Heart left ventricle (tissue), 16 donors: ENCODE measurements around the gene ATF7. TPM values are rescaled to one million over a fixed set of nuclear protein-coding genes. Genes with fewer than 3 reads are reported as not detected.

Experiments used
- ATAC-seq, 4 donors: fragments of 200-7000 bp; cut with Tn5 transposase; one replicate each; pipeline ENCODE4 v1.9.1; 2020 to 2022; ENCODE audit warnings: moderate library complexity in 4 of 4, mild to moderate bottlenecking in 3 of 4, moderate number of reproducible peaks in 1 of 4
- DNase-seq, 5 donors: peaks; one replicate each; pipeline ENCODE4 v3.0.0-alpha.2; 2020
- H3K27ac ChIP-seq, 12 donors: fragments of 200-600 bp; sonication (generic) in 4 of 12; one replicate each; pipeline versions ENCODE4 v1.5.0 to v1.8.0; 2016 to 2022; ENCODE audit warnings: mild to moderate bottlenecking in 2 of 12
- H3K27me3 ChIP-seq, 9 donors: fragments of 200-600 bp; sonication (generic) in 2 of 9; one replicate each; pipeline versions ENCODE4 v1.5.1 to v1.8.0; 2016 to 2022; ENCODE audit warnings: mild to moderate bottlenecking in 3 of 9
- H3K36me3 ChIP-seq, 9 donors: fragments of 200-600 bp; sonication (generic) in 2 of 9; one replicate each; pipeline versions ENCODE4 v1.5.0 to v1.8.0; 2018 to 2022; ENCODE audit warnings: mild to moderate bottlenecking in 2 of 9
- H3K4me1 ChIP-seq, 12 donors: fragments of 200-600 bp; sonication (generic) in 4 of 12; one replicate each; pipeline versions ENCODE4 v1.5.0 to v1.8.0; 2016 to 2022; ENCODE audit warnings: mild to moderate bottlenecking in 3 of 12
- H3K4me3 ChIP-seq, 12 donors: fragments of 200-600 bp; sonication (generic) in 4 of 12; one replicate each; pipeline versions ENCODE4 v1.5.0 to v1.8.0; 2017 to 2022; ENCODE audit warnings: mild to moderate bottlenecking in 9 of 12, moderate library complexity in 4 of 12
- H3K9me3 ChIP-seq, 12 donors: fragments of 200-600 bp; sonication (generic) in 4 of 12; one replicate each; pipeline versions ENCODE4 v1.5.0 to v1.8.0; 2016 to 2022; ENCODE audit warnings: mild to moderate bottlenecking in 1 of 12
- POLR2A ChIP-seq, 2 donors: fragments of 450-650 bp; IDR thresholded peaks; one replicate each; pipeline ENCODE4 v1.6.1; 2017; ENCODE audit warnings: antibody characterized with exemption in 2 of 2, mild to moderate bottlenecking in 2 of 2, moderate library complexity in 2 of 2
- WGBS, 4 donors: extraction: QIAGEN DNeasy Blood & Tissue Kit in 2 of 4; methylation state at CpG; one replicate each; pipeline versions ENCODE4 v1.1.5 to v1.1.7; 2013 to 2018; 5-methylcytosine and 5-hydroxymethylcytosine counted together
- intact Hi-C, 10 donors: fragments of 100-400 bp; cut with DNase I; formaldehyde crosslinking; loops; one replicate each; pipeline versions ENCODE4 v1.11.1 to v1.14.2; 2022
- polyA plus RNA-seq, 2 donors: library from polyadenylated mRNA; stranded (reverse); fragments of 200-250 nt; gene quantifications; one replicate each; pipeline ENCODE4 v1.2.3, GENCODE V29; 2013
- total RNA-seq, 9 donors: library from RNA; depleted of rRNA in 2 of 9; stranded (reverse); fragments of >200 nt in 2 of 9; fragmentation: NEBNext Ultra II Directional in 3 of 9; extraction: Animal tissue kit (Norgen Biotek cat#: 25700) in 3 of 9; gene quantifications; one replicate each; pipeline versions ENCODE4 v1.1.0 to v1.2.4, GENCODE V29; 2016 to 2023
- TF ChIP-seq, protein P1 (sequence below), 12 donors: fragments of 200-600 bp; sonication (generic) in 4 of 12; IDR thresholded peaks; one replicate each; pipeline versions ENCODE4 v1.5.0 to v1.8.0; 2018 to 2022; ENCODE audit warnings: antibody characterized with exemption in 12 of 12, mild to moderate bottlenecking in 5 of 12
- donor health status: ischemic (EF 13 %, LVEDD 7.1; RV severe dilation, severe dysfunction).
- donor health status: healthy with polysubstance abuse.
- donor health status: DM: no; HTN: yes; CAD: no.
- donor health status: DM: no; HTN: no; CAD: no.
- donor health status: ischemic (EF 25% LVEDD 6.9; RV normal size, moderate dysfunction).
- donor health status: ischemic (EF 25% LVEDD 5.7; RV mildly dilated, moderate dysfunction).
- donor health status: healthy.
- donor health status: DM: yes; HTN: yes; CAD: no.
- donor health status: ischemic (EF 35%, LVEDD 5.7; RV mildly dilated, moderate dysfunction).
- donor health status: nonischemic (EF 11% LVEDD 7.7; RV severe dilation, severe dysfunction).
- donor health status: DM: yes; HTN: yes; CAD: no.
- donor health status: PGD.
- donor health status: ischemic (EF 29% LVEDD 5.4; RV normal size, mild dysfunction).
- donor health status: nonischemic (EF 23%, LVEDD 6.1; RV moderate dilation, normal function).

The ATF7 gene
- total and polyA plus RNA-seq, 11 donors: 20.0 to 43.2 (median 31.8) TPM

DNA sequence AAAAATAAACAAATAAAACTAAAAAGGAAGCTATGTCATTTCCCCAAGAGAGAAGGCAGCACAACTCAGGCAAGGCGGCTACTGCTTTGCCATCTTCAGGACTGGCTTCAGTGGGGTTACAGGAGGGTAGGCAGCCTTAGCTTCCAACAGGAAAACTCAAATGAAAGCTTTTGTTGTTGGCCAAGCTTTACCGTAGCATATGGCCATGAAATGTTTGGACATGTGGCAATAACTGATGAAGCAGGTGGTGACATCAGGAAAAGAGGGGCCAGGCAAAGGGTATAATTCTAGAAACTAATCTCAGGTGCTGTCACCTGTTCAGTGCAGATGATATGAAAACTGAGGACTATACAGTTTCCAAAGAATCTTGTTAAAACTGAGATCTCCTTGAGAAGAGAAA lies 96.1 kb downstream of the ATF7 start:
- intact Hi-C loops: loop anchor here in 1 of 10 donors (10.0 kb wide), 1 partner anchor 215 kb away; no protein-coding TSS in a partner anchor
- no peak overlapping the region for H3K4me3 ChIP-seq
- DNase-seq (no peak), ATAC-seq (no peak)
- H3K9me3 ChIP-seq: no peaks in the 10 kb centered on the region
- no peak for TF ChIP-seq POLR2A (IDR thresholded peaks at IDR 0.05)
- TF ChIP-seq, protein P1, sequence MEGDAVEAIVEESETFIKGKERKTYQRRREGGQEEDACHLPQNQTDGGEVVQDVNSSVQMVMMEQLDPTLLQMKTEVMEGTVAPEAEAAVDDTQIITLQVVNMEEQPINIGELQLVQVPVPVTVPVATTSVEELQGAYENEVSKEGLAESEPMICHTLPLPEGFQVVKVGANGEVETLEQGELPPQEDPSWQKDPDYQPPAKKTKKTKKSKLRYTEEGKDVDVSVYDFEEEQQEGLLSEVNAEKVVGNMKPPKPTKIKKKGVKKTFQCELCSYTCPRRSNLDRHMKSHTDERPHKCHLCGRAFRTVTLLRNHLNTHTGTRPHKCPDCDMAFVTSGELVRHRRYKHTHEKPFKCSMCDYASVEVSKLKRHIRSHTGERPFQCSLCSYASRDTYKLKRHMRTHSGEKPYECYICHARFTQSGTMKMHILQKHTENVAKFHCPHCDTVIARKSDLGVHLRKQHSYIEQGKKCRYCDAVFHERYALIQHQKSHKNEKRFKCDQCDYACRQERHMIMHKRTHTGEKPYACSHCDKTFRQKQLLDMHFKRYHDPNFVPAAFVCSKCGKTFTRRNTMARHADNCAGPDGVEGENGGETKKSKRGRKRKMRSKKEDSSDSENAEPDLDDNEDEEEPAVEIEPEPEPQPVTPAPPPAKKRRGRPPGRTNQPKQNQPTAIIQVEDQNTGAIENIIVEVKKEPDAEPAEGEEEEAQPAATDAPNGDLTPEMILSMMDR (IDR thresholded peaks at IDR 0.05): no peak
- 93 to 100% (median 96%) methylated on average over 2 of the region's 2 CpGs for WGBS, 4 donors
- H3K27ac ChIP-seq: no peak overlapping the region
- peaks cover 0 to 10% (median 0%) of the 10 kb centered on the region in 12 donors for H3K4me1 ChIP-seq
- no peaks in the 10 kb centered on the region for H3K27me3 ChIP-seq
- H3K36me3 ChIP-seq: peaks cover 6 to 99% (median 97%) of the 10 kb centered on the region in 9 donors

- ATAC-seq: no peak
These were observed 101.7 kb downstream of the ATF7 start for GRCh38 chr12:53524476-53524875.

DNA sequence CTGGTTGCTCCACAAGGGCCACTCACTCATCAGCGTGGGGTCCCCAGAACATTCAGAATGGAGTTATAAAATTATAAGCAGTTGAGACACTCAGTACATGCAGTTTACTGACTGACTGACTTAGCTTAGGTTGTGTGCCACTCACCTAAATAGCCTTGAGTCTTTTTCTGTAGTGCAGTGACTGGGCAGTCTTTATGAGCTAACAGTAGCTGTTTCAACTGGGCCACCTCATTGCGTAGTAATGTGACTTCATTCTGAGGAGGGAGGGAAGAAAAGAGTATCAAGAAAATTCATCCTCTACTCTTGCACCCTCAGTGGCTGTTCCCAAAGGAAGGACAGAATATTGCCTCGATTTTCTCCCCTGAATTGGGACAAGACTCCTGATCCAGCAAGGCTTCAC lies 103.1 kb downstream of the ATF7 start:
- no peak for TF ChIP-seq POLR2A (IDR thresholded peaks at IDR 0.05)
- TF ChIP-seq, protein P1 (IDR thresholded peaks at IDR 0.05): no peak
- Histone ChIP-seq H3K36me3 (peaks cover 0 to 100% (median 99%) of the 10 kb centered on the region in 9 donors), H3K27ac (no peak overlapping the region), H3K27me3 (no peaks in the 10 kb centered on the region), H3K4me3 (no peak overlapping the region), H3K9me3 (no peaks in the 10 kb centered on the region), H3K4me1 (no peaks in the 10 kb centered on the region)
- intact Hi-C loops: no loop called here
- ATAC-seq (no peak), DNase-seq (no peak)
- WGBS, 4 donors: 93 to 100% (median 96%) methylated on average over 3 of the region's 3 CpGs

More at GRCh38 chr12:53524476-53524875, 101.7 kb downstream of the ATF7 start:
- no peaks in the 10 kb centered on the region for H3K27me3 ChIP-seq
- H3K36me3 ChIP-seq: peaks cover 0 to 100% (median 99%) of the 10 kb centered on the region in 9 donors
- DNase-seq: no peak
- WGBS, 4 donors: 95 to 96% (median 96%) methylated on average over 13 of the region's 13 CpGs
- intact Hi-C loops: no loop called here
- no peaks in the 10 kb centered on the region for H3K9me3 ChIP-seq
- no peak for TF ChIP-seq POLR2A (IDR thresholded peaks at IDR 0.05)
- H3K4me3 ChIP-seq: no peak overlapping the region
- no peak overlapping the region for H3K27ac ChIP-seq
- H3K4me1 ChIP-seq: no peaks in the 10 kb centered on the region

GRCh38 chr12:53518381-53518780 lies 107.8 kb downstream of the ATF7 start:
- Histone ChIP-seq H3K27me3 (no peaks in the 10 kb centered on the region), H3K4me1 (no peaks in the 10 kb centered on the region), H3K36me3 (peaks cover 2 to 100% (median 100%) of the 10 kb centered on the region in 9 donors), H3K9me3 (no peaks in the 10 kb centered on the region), H3K4me3 (no peak overlapping the region), H3K27ac (no peak overlapping the region)
- 84 to 93% (median 89%) methylated on average over 5 of the region's 5 CpGs for WGBS, 4 donors
- TF ChIP-seq, protein P1 (IDR thresholded peaks at IDR 0.05): no peak
- no peak for TF ChIP-seq POLR2A (IDR thresholded peaks at IDR 0.05)
- no peak for ATAC-seq
- intact Hi-C loops: no loop called here
- no peak for DNase-seq
